K562 (cell line): Measurements from ENCODE around the gene HMBS. TPM values are rescaled to one million over a fixed set of nuclear protein-coding genes. Genes with fewer than 3 reads are reported as not detected.

Experiments used
- BCOR ChIP-seq: fragments of 450-650 bp; IDR thresholded peaks from 2 replicates; pipeline ENCODE4 v1.6.1; 2016
- CREB3L1 ChIP-seq: fragments of 450-650 bp; IDR thresholded peaks from 2 replicates; pipeline ENCODE4 v1.6.1; 2014; ENCODE audit warnings: low read depth, mild to moderate bottlenecking, moderate library complexity, borderline replicate concordance
- GATA2 ChIP-seq: sonication (generic); formaldehyde crosslinking; IDR thresholded peaks from 2 replicates; pipeline ENCODE4 v1.4.0; 2020; ENCODE audit warnings: mild to moderate bottlenecking, missing genetic modification reagents
- HBP1 ChIP-seq: fragments of 450-650 bp; formaldehyde crosslinking; IDR thresholded peaks from 2 replicates; pipeline ENCODE4 v1.4.0; 2022; ENCODE audit warnings: missing genetic modification characterization
- HCFC1 ChIP-seq: IDR thresholded peaks from 2 replicates; pipeline ENCODE4 v1.6.1; 2012; ENCODE audit warnings: low read depth, low read length, improper control_type of control experiment
- KDM4B ChIP-seq, 2 experiments: fragments of 450-650 bp in 1 of 2; sonication (generic) in 1 of 2; IDR thresholded peaks; 2 replicates each; pipeline ENCODE4 v1.6.1; 2016 to 2017; ENCODE audit warnings: borderline replicate concordance in 2 of 2, antibody characterized with exemption in 1 of 2, low read depth in 1 of 2, mild to moderate bottlenecking in 1 of 2
- NKRF ChIP-seq: fragments of 450-650 bp; IDR thresholded peaks from 2 replicates; pipeline ENCODE4 v1.6.1; 2016; ENCODE audit warnings: borderline replicate concordance
- POLR3G ChIP-seq: IDR thresholded peaks from 2 replicates; pipeline ENCODE4 v1.6.1; 2011; ENCODE audit not compliant: insufficient read length, insufficient replicate concordance; ENCODE audit errors: extremely low read depth
- TGIF2 ChIP-seq: sonication (generic); formaldehyde crosslinking; IDR thresholded peaks from 2 replicates; pipeline ENCODE4 v1.8.1; 2022; ENCODE audit warnings: mild to moderate bottlenecking, missing genetic modification reagents, moderate library complexity
- ZKSCAN1 ChIP-seq: fragments of 150-350 bp; IDR thresholded peaks from 2 replicates; pipeline ENCODE4 v1.6.1; 2016; ENCODE audit warnings: low read depth, low read length
- ZNF165 ChIP-seq: fragments of 250-450 bp; sonication (Bioruptor Pico); IDR thresholded peaks from 2 replicates; pipeline ENCODE4 v1.4.0; 2020; ENCODE audit warnings: borderline replicate concordance
- ZNF407 ChIP-seq: fragments of 450-650 bp; IDR thresholded peaks from 2 replicates; pipeline ENCODE4 v1.6.1; 2016; ENCODE audit warnings: low read depth
- polyA plus RNA-seq, 8 experiments: library from polyadenylated mRNA; depleted of rRNA in 4 of 8; stranded (reverse) in 5 of 8; unstranded in 3 of 8; fragments of >200 nt; fragmentation: Nextera tagmentation in 2 of 8; fragmentation: Illumina TruSeq in 1 of 8; extraction: Ambion mirVana in 2 of 8; extraction: Trizol in 1 of 8; gene quantifications; 2 replicates each; pipeline versions ENCODE4 v1.2.1 to v1.2.3, GENCODE V29; 2011 to 2014; ENCODE audit warnings: inconsistent platforms in 1 of 8, missing spikeins in 1 of 8
- total RNA-seq, 7 experiments: library from RNA; depleted of rRNA in 6 of 7; stranded (reverse); fragments of >200 nt in 6 of 7; fragmentation: Illumina TruSeq in 2 of 7; extraction: Trizol in 2 of 7; gene quantifications; 2 replicates each; pipeline versions ENCODE4 v1.2.1 to v1.2.3, GENCODE V29; 2011 to 2021; ENCODE audit warnings: low replicate concordance in 1 of 7
- TF ChIP-seq, protein P1 (sequence below): fragments of 250-450 bp; sonication (Bioruptor Pico); IDR thresholded peaks from 2 replicates; pipeline ENCODE4 v1.8.0; 2021; ENCODE audit warnings: borderline replicate concordance, mild to moderate bottlenecking, moderate library complexity; ENCODE audit not compliant: poor library complexity, severe bottlenecking

Gene HMBS
- total and polyA plus RNA-seq, 9 of the 15 experiments (the other 6 are each of a cell fraction or from before 2014, with no cell fraction given): 56.9 to 385 (median 286) TPM

- TF ChIP-seq NKRF: peak; percentile 98
- no peak for TF ChIP-seq BCOR
- TF ChIP-seq, protein P1, sequence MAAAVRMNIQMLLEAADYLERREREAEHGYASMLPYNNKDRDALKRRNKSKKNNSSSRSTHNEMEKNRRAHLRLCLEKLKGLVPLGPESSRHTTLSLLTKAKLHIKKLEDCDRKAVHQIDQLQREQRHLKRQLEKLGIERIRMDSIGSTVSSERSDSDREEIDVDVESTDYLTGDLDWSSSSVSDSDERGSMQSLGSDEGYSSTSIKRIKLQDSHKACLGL (CRISPR knock-in tag): peak; percentile 96
- 0 out of 2 replicates have a peak, but pooled peaks have one; percentile 17 for TF ChIP-seq GATA2 (CRISPR knock-in tag)
- TF ChIP-seq TGIF2 (CRISPR knock-in tag): peak; percentile 86; the same call in 1 of the 2 replicates
- 0 out of 2 replicates have a peak, but pooled peaks have one; percentile 22 for TF ChIP-seq HBP1 (CRISPR knock-in tag)
- peak; percentile 98 for TF ChIP-seq CREB3L1
- peak; percentile 53; the same call in 1 of the 2 replicates for TF ChIP-seq ZNF165
- no peak; a peak in 1 of 4 replicates for TF ChIP-seq KDM4B (IDR thresholded peaks at IDR 0.05; ENCODE audit: borderline replicate concordance in 2 of 2, low read depth in 1 of 2)
- TF ChIP-seq ZNF407: no peak
- no peak for TF ChIP-seq POLR3G
- peak; percentile 81 for TF ChIP-seq HCFC1
- no peak for TF ChIP-seq ZKSCAN1
These were observed 17.2 kb downstream of the HMBS start, which contains the start of gene DPAGT1 (continued) for GRCh38 chr11:119101759-119102423.
